ENCODE results near the gene BRIX1.

DNA sequence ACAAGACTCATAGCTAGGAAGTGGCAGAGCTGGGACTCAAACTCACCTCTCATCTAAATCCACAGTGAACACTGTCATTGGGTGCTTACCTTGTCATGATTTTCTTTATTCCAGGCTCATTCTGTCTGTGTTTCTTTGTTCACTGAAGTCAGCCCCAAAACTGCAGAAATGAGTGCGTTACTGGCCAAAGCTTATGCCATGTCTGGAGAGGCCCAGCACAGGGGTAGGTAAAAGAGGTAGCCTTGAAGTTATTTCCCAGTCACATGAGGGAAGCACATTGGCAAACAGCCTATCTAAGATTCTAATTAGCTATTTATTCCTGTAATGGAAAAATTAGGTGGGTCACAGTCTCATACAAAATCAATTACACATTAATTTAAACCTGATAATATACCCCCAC, 46.7 kb upstream of the BRIX1 start:
- TF ChIP-seq, protein P1, sequence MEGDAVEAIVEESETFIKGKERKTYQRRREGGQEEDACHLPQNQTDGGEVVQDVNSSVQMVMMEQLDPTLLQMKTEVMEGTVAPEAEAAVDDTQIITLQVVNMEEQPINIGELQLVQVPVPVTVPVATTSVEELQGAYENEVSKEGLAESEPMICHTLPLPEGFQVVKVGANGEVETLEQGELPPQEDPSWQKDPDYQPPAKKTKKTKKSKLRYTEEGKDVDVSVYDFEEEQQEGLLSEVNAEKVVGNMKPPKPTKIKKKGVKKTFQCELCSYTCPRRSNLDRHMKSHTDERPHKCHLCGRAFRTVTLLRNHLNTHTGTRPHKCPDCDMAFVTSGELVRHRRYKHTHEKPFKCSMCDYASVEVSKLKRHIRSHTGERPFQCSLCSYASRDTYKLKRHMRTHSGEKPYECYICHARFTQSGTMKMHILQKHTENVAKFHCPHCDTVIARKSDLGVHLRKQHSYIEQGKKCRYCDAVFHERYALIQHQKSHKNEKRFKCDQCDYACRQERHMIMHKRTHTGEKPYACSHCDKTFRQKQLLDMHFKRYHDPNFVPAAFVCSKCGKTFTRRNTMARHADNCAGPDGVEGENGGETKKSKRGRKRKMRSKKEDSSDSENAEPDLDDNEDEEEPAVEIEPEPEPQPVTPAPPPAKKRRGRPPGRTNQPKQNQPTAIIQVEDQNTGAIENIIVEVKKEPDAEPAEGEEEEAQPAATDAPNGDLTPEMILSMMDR (IDR thresholded peaks at IDR 0.05): no peak
- no peak for TF ChIP-seq POLR2A (IDR thresholded peaks at IDR 0.05)
